Glomerular endothelial cell (primary cell): ENCODE results near the gene LSG1. TPM values are rescaled to one million over a fixed set of nuclear protein-coding genes. Genes with fewer than 3 reads are reported as not detected.

Experiments
- total RNA-seq: library from RNA; depleted of rRNA; stranded (reverse); fragments of >200 nt; gene quantifications from 2 replicates; pipeline ENCODE4 v1.2.3, GENCODE V29; 2015

The LSG1 gene
- total RNA-seq, 1 donor from 2014 or later, result 25.8 TPM

Other genes with a start within 250 kb of the LSG1 start
- gene ATP13A3, start 185.2 kb downstream of the LSG1 start, total RNA-seq, result 75.0 and 98.2 TPM in 2 replicates
- 48.8 and 76.5 TPM in 2 replicates for gene TMEM44, start 38.8 kb downstream of the LSG1 start, total RNA-seq
- gene FAM43A, start 13.7 kb upstream of the LSG1 start, total RNA-seq, result 505 and 617 TPM in 2 replicates